Ascending aorta (tissue), 2 donors: Measurements from ENCODE around the gene C10orf67. TPM values are rescaled to one million over a fixed set of nuclear protein-coding genes. Genes with fewer than 3 reads are reported as not detected.

Experiments used
- DNase-seq, 2 donors: peaks; one replicate each; pipeline ENCODE4 v3.0.0-alpha.2; 2019; ENCODE audit warnings: low spot score in 2 of 2
- H3K27ac ChIP-seq, 2 donors: fragments of 200-600 bp; sonication (generic); one replicate each; pipeline ENCODE4 v1.5.1; 2016 to 2017; ENCODE audit warnings: mild to moderate bottlenecking in 1 of 2
- H3K27me3 ChIP-seq: fragments of 200-600 bp; sonication (generic); one replicate; pipeline ENCODE4 v1.5.1; 2017
- H3K36me3 ChIP-seq, 2 donors: fragments of 200-600 bp; sonication (generic); one replicate each; pipeline ENCODE4 v1.5.1; 2016
- H3K4me1 ChIP-seq, 2 donors: fragments of 200-600 bp; sonication (generic); one replicate each; pipeline ENCODE4 v1.5.1; 2016 to 2017; ENCODE audit warnings: mild to moderate bottlenecking in 1 of 2
- H3K4me3 ChIP-seq, 2 donors: fragments of 200-600 bp; sonication (generic); one replicate each; pipeline ENCODE4 v1.5.1; 2016 to 2017; ENCODE audit warnings: mild to moderate bottlenecking in 1 of 2
- H3K9me3 ChIP-seq, 2 donors: fragments of 200-600 bp; sonication (generic); one replicate each; pipeline ENCODE4 v1.5.1; 2016
- CTCF ChIP-seq, 3 experiments: fragments of 200-600 bp in 2 of 3; fragments of 450-650 bp in 1 of 3; sonication (generic) in 2 of 3; IDR thresholded peaks; one replicate each; pipeline ENCODE4 v1.5.1; 2016 to 2019; ENCODE audit warnings: antibody characterized with exemption in 3 of 3, mild to moderate bottlenecking in 1 of 3, moderate library complexity in 1 of 3
- intact Hi-C: fragments of 100-400 bp; cut with DNase I; formaldehyde crosslinking; loops from one replicate; pipeline ENCODE4 v1.15.1; 2023
- total RNA-seq: library from RNA; depleted of rRNA; stranded (reverse); fragments of >200 nt; gene quantifications from one replicate; pipeline ENCODE4 v1.1.0, GENCODE V29; 2016

Gene C10orf67
- total RNA-seq, 1 donor from 2014 or later, result not detected

GRCh38 chr10:23294638-23295247 is 49.9 kb downstream of the C10orf67 start:
- TF ChIP-seq CTCF (IDR thresholded peaks at IDR 0.05), result peak in 1 of 3 experiments; percentile 20
- Histone ChIP-seq H3K9me3 (no peaks in the 10 kb centered on the region), H3K36me3 (no peaks in the 10 kb centered on the region), H3K4me1 (no peaks in the 10 kb centered on the region), H3K4me3 (no peak overlapping the region), H3K27me3 (no peaks in the 10 kb centered on the region), H3K27ac (no peak overlapping the region)
- no peak for DNase-seq
- intact Hi-C loops, result no loop called here

GRCh38 chr10:23293973-23294590 is 50.5 kb downstream of the C10orf67 start:
- no peak overlapping the region for H3K27ac ChIP-seq
- TF ChIP-seq CTCF (IDR thresholded peaks at IDR 0.05), result no peak
- no peaks in the 10 kb centered on the region for H3K36me3 ChIP-seq
- no peaks in the 10 kb centered on the region for H3K9me3 ChIP-seq
- no peak overlapping the region for H3K4me3 ChIP-seq
- no peaks in the 10 kb centered on the region for H3K4me1 ChIP-seq
- H3K27me3 ChIP-seq, result no peaks in the 10 kb centered on the region
- intact Hi-C loops, result no loop called here
- no peak for DNase-seq

GRCh38 chr10:23293145-23293724 is 51.4 kb downstream of the C10orf67 start:
- H3K4me1 ChIP-seq, result no peaks in the 10 kb centered on the region
- no peaks in the 10 kb centered on the region for H3K27me3 ChIP-seq
- H3K9me3 ChIP-seq, result no peaks in the 10 kb centered on the region
- no peak overlapping the region for H3K27ac ChIP-seq
- no peak for DNase-seq
- TF ChIP-seq CTCF (IDR thresholded peaks at IDR 0.05), result peak in 1 of 3 experiments; percentile 20
- no peaks in the 10 kb centered on the region for H3K36me3 ChIP-seq
- no peak overlapping the region for H3K4me3 ChIP-seq
- intact Hi-C loops, result no loop called here

GRCh38 chr10:23291551-23292334 is 52.9 kb downstream of the C10orf67 start:
- Histone ChIP-seq H3K27me3 (no peaks in the 10 kb centered on the region), H3K27ac (no peak overlapping the region), H3K4me3 (no peak overlapping the region), H3K36me3 (no peaks in the 10 kb centered on the region), H3K4me1 (no peaks in the 10 kb centered on the region), H3K9me3 (no peaks in the 10 kb centered on the region)
- intact Hi-C loops, result no loop called here
- no peak for DNase-seq
- TF ChIP-seq CTCF (IDR thresholded peaks at IDR 0.05), result no peak

- Histone ChIP-seq H3K27ac (no peak overlapping the region), H3K4me1 (no peaks in the 10 kb centered on the region), H3K27me3 (no peaks in the 10 kb centered on the region), H3K9me3 (no peaks in the 10 kb centered on the region), H3K36me3 (no peaks in the 10 kb centered on the region), H3K4me3 (no peak overlapping the region)
- no peak for DNase-seq
- intact Hi-C loops, result no loop called here
- no peak for TF ChIP-seq CTCF (IDR thresholded peaks at IDR 0.05)
Observed at GRCh38 chr10:23284674-23285335, 59.8 kb downstream of the C10orf67 start.
